Endodermal cell (in vitro differentiated cells): Measurements from ENCODE around the gene FUT7. TPM values are rescaled to one million over a fixed set of nuclear protein-coding genes. Genes with fewer than 3 reads are reported as not detected.

ENCODE experiments used
- DNase-seq: peaks from one replicate; pipeline ENCODE4 v3.0.0-alpha.2; 2017
- H3K27ac ChIP-seq: 2 replicates; pipeline ENCODE4 v1.5.1; 2013; ENCODE audit warnings: mild to moderate bottlenecking, low read depth, low read length, moderate library complexity
- H3K27me3 ChIP-seq: 2 replicates; pipeline ENCODE4 v1.6.1; 2013; ENCODE audit warnings: mild to moderate bottlenecking, low read length, moderate library complexity; ENCODE audit not compliant: insufficient read depth, control insufficient read depth, poor library complexity, severe bottlenecking
- H3K36me3 ChIP-seq: 2 replicates; pipeline ENCODE4 v1.7.0; 2013; ENCODE audit warnings: mild to moderate bottlenecking, low read length, moderate library complexity; ENCODE audit not compliant: control insufficient read depth, insufficient read depth
- H3K4me1 ChIP-seq: one replicate; pipeline ENCODE4 v1.7.0; 2013; ENCODE audit warnings: low read length; ENCODE audit not compliant: control insufficient read depth, insufficient read depth
- H3K4me3 ChIP-seq: 2 replicates; pipeline ENCODE4 v1.5.1; 2013; ENCODE audit warnings: mild to moderate bottlenecking, low read length, moderate library complexity
- H3K9ac ChIP-seq: 2 replicates; pipeline ENCODE4 v1.6.1; 2013; ENCODE audit warnings: mild to moderate bottlenecking, low read length, moderate library complexity; ENCODE audit not compliant: poor library complexity, severe bottlenecking; ENCODE audit errors: extremely low read depth
- H3K9me3 ChIP-seq: 2 replicates; pipeline ENCODE4 v1.6.1; 2013; ENCODE audit warnings: mild to moderate bottlenecking, low read length, moderate library complexity; ENCODE audit not compliant: control insufficient read depth
- H3K27ac Mint-ChIP-seq: 2 replicates; pipeline ENCODE4 v1.8.0; 2020; ENCODE audit warnings: mixed read lengths
- H3K27me3 Mint-ChIP-seq: 2 replicates; pipeline ENCODE4 v1.8.0; 2021; ENCODE audit warnings: mild to moderate bottlenecking, mixed read lengths; ENCODE audit not compliant: insufficient read depth
- H3K36me3 Mint-ChIP-seq: 2 replicates; pipeline ENCODE4 v1.8.0; 2020; ENCODE audit warnings: low read depth, mixed read lengths
- H3K4me1 Mint-ChIP-seq: 2 replicates; pipeline ENCODE4 v1.8.0; 2020; ENCODE audit warnings: mixed read lengths
- H3K4me3 Mint-ChIP-seq: 2 replicates; pipeline ENCODE4 v1.8.0; 2020; ENCODE audit warnings: mild to moderate bottlenecking, moderate library complexity, mixed read lengths
- H3K9me3 Mint-ChIP-seq: 2 replicates; pipeline ENCODE4 v1.8.0; 2020; ENCODE audit warnings: mild to moderate bottlenecking, mixed read lengths
- CTCF ChIP-seq: fragments of 200-600 bp; sonication (generic); conservative IDR thresholded peaks from 2 replicates; pipeline ENCODE4 v1.5.0; 2021; ENCODE audit warnings: antibody characterized with exemption, mild to moderate bottlenecking
- WGBS, 2 experiments: methylation state at CpG; one replicate each; pipeline versions ENCODE4 v1.1.5 to v1.1.7; 2013; ENCODE audit warnings: missing lambda C conversion rate in 2 of 2, mixed read lengths in 1 of 2; ENCODE audit not compliant: insufficient coverage in 1 of 2, insufficient read length in 1 of 2; 5-methylcytosine and 5-hydroxymethylcytosine counted together
- total RNA-seq, 2 donors: library from RNA; stranded (reverse); fragmentation: NEBNext Ultra II Directional in 1 of 2; extraction: Animal tissue kit (Norgen Biotek cat#: 25700) in 1 of 2; gene quantifications; 2 replicates in 1 of 2; 3 replicates in 1 of 2; pipeline ENCODE4 v1.2.1, GENCODE V29; 2021

FUT7 gene
- total RNA-seq, 2 donors from 2014 or later = not detected

DNA sequence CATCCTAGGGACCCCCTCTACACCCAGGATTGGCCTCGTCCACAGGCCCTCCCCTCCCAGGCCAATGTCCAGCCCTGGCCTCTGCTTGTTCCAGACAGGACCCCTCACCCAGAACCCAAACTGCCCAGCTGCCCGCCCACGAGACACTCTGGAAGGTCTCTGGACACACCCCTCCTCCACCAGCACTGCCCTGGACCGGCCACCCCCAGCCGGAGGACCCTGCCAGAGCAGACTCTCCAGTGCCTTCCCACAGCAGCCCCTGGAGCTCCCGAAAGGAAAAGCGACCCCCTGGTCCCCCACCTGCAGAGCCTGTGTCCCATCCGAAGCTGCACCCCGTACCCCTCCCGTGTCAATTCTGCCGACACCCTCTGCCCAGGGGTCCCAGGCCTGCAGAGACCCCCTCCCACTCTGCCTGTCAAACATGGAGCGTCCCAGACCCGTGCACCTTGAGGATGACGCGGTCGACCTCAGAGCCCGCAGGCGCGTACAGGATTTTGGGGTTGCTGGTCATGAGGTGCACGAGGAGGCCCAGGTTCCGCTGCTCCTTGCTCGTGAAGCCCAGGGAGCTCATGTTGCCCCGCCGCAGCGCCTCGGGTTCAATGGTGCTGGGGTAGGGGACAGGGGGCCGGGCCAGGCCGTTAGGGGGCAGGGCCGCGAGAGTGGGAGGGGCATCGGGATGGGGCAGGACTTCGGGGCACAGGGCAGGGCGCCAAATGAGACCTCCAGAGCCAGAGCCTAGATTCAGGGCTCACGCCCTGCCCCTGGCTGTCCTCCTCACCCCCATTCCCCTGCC is 11.8 kb downstream of the FUT7 start:
- H3K27me3 ChIP-seq = no peaks in the 10 kb centered on the region
- no peaks in the 10 kb centered on the region for H3K4me1 ChIP-seq
- TF ChIP-seq CTCF = no peak
- no peaks in the 10 kb centered on the region for H3K27me3 Mint-ChIP-seq
- no peak overlapping the region for H3K4me3 Mint-ChIP-seq
- H3K27ac ChIP-seq = no peak overlapping the region
- H3K9ac ChIP-seq = no peak overlapping the region
- H3K36me3 Mint-ChIP-seq = peaks cover 6% of the 10 kb centered on the region
- no peak for DNase-seq
- 93 to 98% methylated on average over 20 to 34 of the region's 34 CpGs for WGBS, 2 experiments
- H3K36me3 ChIP-seq = no peaks in the 10 kb centered on the region
- no peaks in the 10 kb centered on the region for H3K9me3 ChIP-seq
- H3K9me3 Mint-ChIP-seq = peaks cover 1% of the 10 kb centered on the region
- no peak overlapping the region for H3K27ac Mint-ChIP-seq
- no peak overlapping the region for H3K4me3 ChIP-seq
- H3K4me1 Mint-ChIP-seq = no peaks in the 10 kb centered on the region

- peaks cover 1% of the 10 kb centered on the region for H3K9me3 Mint-ChIP-seq
- H3K4me1 ChIP-seq = no peaks in the 10 kb centered on the region
- no peak overlapping the region for H3K4me3 ChIP-seq
- H3K27me3 Mint-ChIP-seq = no peaks in the 10 kb centered on the region
- H3K27me3 ChIP-seq = no peaks in the 10 kb centered on the region
- H3K9ac ChIP-seq = no peak overlapping the region
- no peak overlapping the region for H3K27ac ChIP-seq
- DNase-seq = no peak
- no peaks in the 10 kb centered on the region for H3K9me3 ChIP-seq
- no peak overlapping the region for H3K27ac Mint-ChIP-seq
- peaks cover 6% of the 10 kb centered on the region for H3K36me3 Mint-ChIP-seq
- WGBS, 2 experiments = 93 to 96% methylated on average over 23 to 36 of the region's 36 CpGs
- H3K36me3 ChIP-seq = no peaks in the 10 kb centered on the region
- no peaks in the 10 kb centered on the region for H3K4me1 Mint-ChIP-seq
- H3K4me3 Mint-ChIP-seq = no peak overlapping the region
- no peak for TF ChIP-seq CTCF
Observed at GRCh38 chr9:137018761-137019559, 12.9 kb downstream of the FUT7 start.

GRCh38 chr9:137017791-137018497 is 13.9 kb downstream of the FUT7 start:
- DNase-seq = no peak
- Histone ChIP-seq H3K9me3 (no peaks in the 10 kb centered on the region), H3K4me1 (no peaks in the 10 kb centered on the region), H3K9ac (no peak overlapping the region), H3K27me3 (no peaks in the 10 kb centered on the region), H3K36me3 (no peaks in the 10 kb centered on the region), H3K4me3 (no peak overlapping the region), H3K27ac (no peak overlapping the region)
- Mint-ChIP-seq H3K9me3 (peaks cover 1% of the 10 kb centered on the region), H3K36me3 (peaks cover 6% of the 10 kb centered on the region), H3K27ac (no peak overlapping the region), H3K4me3 (no peak overlapping the region), H3K27me3 (no peaks in the 10 kb centered on the region), H3K4me1 (no peaks in the 10 kb centered on the region)
- WGBS, 2 experiments = 95 to 96% methylated on average over 13 to 42 of the region's 45 CpGs
- TF ChIP-seq CTCF = no peak
